Loucy (cell line): ENCODE results near the gene AP1M1.

Experiments used
- CTCF ChIP-seq: fragments of 200-600 bp; sonication (generic); conservative IDR thresholded peaks from 2 replicates; pipeline ENCODE4 v1.5.1; 2014; ENCODE audit warnings: mild to moderate bottlenecking, antibody characterized with exemption, low read length
- EZH2phosphoT487 ChIP-seq: fragments of 200-600 bp; IDR thresholded peaks from 2 replicates; pipeline ENCODE4 v1.6.1; 2018; ENCODE audit warnings: antibody characterized with exemption, mild to moderate bottlenecking, moderate library complexity, borderline replicate concordance

- no peak for TF ChIP-seq CTCF
- TF ChIP-seq EZH2phosphoT487: no peak
Measured at GRCh38 chr19:16232127-16232526, 34.4 kb downstream of the AP1M1 start.
